Measurements from ENCODE around the gene STUM.

STUM gene

DNA sequence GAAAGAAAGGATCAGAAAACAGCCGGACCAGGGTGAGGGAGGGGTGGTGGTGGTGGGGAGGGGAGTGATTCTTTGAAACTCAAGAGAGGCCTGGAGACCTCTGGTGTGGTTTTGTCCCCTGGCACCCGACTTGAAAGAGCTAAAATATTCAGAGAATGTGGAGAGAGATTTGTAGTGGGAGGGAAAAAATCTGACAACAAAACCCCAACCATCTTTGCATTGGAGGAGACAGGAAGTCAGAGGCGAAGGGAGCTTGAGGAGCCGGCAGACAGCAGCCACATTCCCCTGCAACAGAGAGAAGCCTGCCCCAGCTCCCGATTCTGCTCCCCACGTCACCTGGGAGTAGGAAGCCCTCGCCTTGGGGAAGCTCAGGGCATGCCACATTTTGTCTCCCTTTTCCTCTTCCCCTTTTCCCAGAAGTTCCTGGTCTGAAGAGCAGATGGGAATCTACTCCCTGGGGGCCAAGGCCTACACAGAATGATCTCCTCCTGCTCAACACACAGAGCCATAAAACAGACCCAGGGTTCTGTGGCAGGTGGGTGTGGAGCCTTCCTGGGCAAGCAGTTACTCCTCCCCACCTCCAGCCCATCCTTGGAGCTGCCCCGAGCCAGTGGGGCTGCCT lies 105.6 kb downstream of the STUM start:
- DNase-seq (ENCODE audit: low read depth) = no peak

DNA sequence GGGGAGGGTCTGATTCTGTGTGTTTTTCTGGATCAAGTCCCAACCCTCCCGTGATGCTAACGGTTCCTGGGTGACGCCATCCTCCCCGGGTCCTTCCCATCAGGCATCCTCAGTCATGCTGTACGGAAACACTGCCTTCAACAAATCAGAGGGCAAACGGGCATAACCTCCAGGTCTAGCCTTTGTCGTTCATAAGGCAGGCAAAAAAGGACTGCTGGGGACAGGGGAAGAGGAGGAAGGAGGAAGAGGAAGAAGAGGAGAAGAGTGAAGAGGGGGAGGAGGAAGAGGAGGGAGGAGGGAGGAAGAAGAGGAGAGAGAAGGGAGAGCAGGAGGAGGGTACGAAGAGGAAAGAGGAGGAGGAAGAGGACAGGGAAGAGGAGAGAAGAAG lies 106.1 kb downstream of the STUM start:
- no peak for DNase-seq (ENCODE audit: low read depth)

DNA sequence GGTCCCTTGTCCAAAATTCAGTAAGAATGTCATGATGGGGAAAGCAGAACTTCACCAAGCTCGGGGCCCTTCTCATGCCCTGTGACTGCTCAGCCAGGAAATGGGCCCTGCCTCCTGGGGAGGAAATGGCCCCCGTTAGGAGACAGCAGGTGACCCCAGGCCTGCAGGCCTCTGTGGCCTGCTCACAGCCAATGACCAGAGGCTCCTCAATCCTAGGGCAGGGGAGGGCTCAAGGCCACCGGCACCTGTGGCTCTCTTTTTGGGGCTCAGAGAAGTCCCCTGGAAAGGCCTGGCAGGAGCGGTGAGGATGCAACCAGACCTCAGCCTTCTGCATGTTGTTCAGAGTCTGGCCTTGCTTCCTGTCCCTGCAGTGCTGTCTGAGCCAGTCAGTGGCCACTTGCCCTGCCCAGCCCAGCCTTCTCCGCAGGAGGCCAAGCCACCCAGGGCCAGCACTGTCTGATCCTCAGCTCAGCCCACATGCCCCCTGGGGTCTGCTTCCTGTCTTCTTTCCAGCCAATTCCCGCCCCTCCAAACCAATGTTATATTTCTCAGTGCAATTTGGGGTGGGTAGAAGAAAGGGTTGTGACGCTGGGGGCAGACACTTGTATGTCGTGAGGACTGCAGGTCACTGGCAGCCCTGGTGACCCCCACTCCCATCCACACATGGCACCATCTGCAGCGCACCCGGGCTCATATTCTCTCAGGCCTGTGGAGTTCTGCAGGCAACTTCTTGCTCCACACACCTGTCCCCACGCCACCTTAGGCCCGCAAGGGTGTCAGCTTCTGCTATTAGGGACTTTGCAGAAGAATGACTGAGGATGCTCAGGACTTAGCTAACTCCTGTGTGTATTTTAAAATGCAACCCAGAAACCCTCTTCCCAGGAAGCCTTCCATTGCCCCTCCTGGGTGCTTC lies 106.9 kb downstream of the STUM start:
- no peak for DNase-seq (ENCODE audit: low read depth)

DNA sequence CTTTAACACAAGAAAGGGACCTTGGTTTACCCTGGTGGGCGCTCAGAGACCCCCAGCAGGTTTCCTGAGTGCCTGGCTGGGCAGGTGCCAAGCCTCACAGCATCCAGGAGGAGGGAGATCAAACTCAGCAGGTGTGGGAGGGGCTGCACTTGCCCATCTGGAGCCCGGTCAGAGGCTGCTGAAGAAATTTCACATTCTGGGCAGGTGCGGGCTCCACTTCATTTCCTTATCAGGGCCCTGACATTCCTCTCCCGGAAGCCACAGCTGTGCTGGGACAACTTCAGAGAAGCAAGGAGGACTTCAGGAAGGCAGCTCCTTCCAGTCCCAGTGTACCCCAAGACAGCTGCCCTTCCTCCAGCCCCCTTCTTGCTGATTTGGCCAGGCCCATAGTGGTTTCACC lies 107.6 kb downstream of the STUM start:
- DNase-seq (ENCODE audit: low read depth) = no peak

DNA sequence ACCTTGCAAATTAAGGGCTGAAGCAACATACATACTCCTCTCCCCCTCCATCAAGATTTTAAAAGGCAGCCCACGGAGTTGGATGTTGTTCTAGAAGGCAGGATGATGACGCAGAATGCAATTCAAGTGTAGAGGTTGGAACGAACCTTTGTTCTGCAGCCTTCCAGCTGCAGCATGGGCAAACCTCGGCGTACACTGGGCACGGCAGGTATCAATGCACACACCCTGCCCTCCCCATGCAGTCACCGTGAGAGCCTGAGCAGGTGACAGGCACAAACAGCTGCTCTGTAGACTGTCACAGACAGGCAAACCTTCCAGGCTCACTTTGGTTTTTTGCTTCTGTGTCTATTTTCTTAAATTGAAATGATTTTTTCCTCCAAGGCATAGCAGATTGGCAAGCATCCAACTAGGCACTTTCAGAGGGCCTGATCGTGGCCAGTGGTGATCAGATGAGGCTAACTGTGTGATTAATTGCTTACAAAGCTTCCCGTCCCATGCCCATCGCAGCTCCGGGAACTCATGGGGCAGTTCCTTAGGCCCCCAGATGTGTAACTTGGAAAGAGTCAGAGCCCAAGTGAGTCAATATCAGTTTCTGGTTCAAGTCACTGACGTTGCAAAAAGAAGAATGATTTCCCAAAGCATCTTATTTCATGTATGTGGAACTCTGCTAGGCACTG lies 108.2 kb downstream of the STUM start:
- no peak for DNase-seq (ENCODE audit: low read depth)

DNA sequence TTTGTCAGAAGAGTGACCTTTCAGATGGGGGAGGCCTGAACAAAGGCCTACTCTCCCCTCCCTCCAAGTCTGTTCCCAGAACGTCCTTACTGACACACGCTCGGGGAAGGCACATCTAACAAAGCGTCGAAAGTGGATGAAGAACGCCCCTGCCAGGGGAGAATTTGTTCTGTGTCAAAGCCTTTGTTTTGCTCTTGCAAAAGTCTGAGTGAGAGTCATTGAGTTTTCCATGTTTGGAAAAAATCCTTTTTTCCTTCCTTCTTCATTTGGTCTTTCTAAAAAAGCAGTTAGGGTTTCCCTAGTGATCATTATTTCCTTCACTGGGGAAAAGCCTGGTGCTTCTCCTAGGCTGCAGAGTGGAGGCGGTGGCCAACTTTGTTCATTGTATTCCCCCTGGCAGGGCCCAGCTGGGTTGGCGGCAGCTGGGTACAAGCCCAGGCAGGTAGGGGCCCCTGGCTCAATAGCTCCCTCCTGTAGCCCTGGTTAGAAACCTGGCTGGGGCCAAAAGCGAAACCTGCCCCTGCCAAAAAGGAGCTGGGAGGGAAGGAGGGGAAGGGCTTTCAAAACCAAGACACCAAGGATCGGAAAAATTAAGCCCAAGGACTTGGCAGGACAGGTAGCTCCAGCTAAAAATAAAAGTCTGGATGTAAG lies 109.5 kb downstream of the STUM start:
- no peak for DNase-seq (ENCODE audit: low read depth)

DNA sequence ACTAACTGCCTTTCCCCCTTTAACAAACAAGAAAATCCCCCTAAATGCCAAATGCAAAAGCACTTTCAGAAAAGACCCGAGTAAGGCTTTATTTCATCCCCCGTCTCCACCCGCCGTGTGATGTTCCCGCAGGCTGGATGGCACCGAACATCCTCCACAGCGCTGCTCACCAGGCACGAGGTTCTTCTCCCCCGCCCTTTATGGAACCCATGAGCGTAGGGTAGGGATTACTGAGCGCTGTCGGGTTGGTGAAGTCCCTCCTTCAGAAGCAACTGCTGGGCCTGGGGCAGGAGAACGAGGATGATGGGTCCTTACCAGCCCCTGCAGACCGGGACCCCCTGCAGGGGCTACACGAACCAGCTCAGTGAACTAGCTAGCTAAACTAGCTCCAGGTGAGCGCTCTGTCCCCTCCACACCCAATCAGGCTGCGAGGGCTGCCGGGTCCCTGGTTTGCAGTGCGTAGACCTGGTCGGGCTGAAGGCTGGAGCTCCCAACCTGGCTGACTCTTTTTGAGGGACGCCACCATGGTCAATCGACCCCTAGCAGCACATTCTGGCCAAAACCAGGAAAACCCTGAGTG lies 110.1 kb downstream of the STUM start:
- DNase-seq (ENCODE audit: low read depth) = no peak
